Measurements from ENCODE around the gene TLL2. TPM values are rescaled to one million over a fixed set of nuclear protein-coding genes. Genes with fewer than 3 reads are reported as not detected.

TLL2 gene
- total and polyA plus RNA-seq, 2 of the 4 experiments (the other 2 are of a cell fraction) = under 0.01 to 0.05 TPM

DNA sequence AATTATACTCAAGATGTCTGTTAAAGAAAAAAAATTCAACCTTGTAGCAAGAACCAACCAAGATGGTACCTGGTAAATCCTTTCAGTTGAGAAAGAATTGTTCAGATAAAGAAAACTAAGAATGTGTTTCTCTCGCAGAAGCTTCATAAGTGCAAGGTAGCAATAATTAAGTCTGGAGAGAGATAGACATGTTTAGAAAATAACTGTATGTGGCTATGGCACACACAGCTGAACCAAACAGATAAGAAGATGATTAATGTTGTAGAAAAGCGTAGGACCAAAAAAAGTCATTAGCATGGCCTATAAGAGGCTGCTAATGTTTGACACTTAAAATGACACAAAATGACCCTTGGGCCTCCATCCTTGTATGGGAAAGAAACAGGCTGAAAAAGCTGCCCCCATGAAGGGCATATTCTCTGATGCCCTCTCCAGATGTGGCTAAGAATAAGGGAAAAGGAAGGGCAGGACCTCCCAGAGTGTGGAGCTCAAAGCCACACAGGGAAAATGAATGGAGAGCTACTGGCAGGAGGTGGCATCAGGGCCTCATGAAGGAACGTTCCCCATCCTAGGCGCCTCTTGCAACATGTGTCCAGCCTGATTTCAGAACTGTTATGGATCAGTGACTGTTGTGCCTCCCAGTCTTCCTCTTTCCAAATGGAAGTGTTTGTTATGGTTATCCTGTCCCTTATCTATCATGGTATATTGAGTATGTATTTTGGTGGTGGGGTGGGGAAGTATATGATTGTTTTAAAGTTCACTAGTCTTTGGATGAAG is 30.7 kb downstream of the TLL2 start:
- H3K23ac ChIP-seq (ENCODE audit: low read depth, low read length) = no peak overlapping the region
- no peaks in the 10 kb centered on the region for H3K36me3 ChIP-seq (ENCODE audit: control insufficient read depth, insufficient read depth, low read length)
- H3K4me3 ChIP-seq (ENCODE audit: insufficient read depth, low read depth, low read length) = no peak overlapping the region
- BruUV-seq (replicated peaks) = no TSS peak
- dilution Hi-C loops (cut with HindIII; ENCODE audit: low sequenced_read_pairs, unreplicated experiment) (no loop called here), in situ Hi-C loops (cut with MboI; ENCODE audit: low sequenced_read_pairs) (no loop called here), intact Hi-C loops (cut with micrococcal nuclease) (no loop called here)
- H3K14ac ChIP-seq (replicated peaks; ENCODE audit: low read depth, low read length) = no peak overlapping the region
- no peak overlapping the region for H4K5ac ChIP-seq (ENCODE audit: low read depth, low read length)
- DNase-seq = no peak
- no peak overlapping the region for H2AK5ac ChIP-seq (ENCODE audit: low read depth, low read length)
- no peak for ATAC-seq (ENCODE audit: low read depth)
- H3K9me3 ChIP-seq (ENCODE audit: control insufficient read depth, insufficient read depth, low read length) = no peaks in the 10 kb centered on the region
- no peak overlapping the region for H2BK120ac ChIP-seq (ENCODE audit: low read depth, low read length)
- no peak overlapping the region for H2BK20ac ChIP-seq (ENCODE audit: low read depth, low read length)
- no peak overlapping the region for H2BK5ac ChIP-seq (ENCODE audit: low read depth, low read length, poor library complexity, severe bottlenecking)
- TF ChIP-seq RCOR1 (IDR thresholded peaks at IDR 0.05; ENCODE audit: insufficient replicate concordance, low read length) = no peak
- no peak for TF ChIP-seq POLR2A (IDR thresholded peaks at IDR 0.05; ENCODE audit: low read depth, low read length)
- H2AK9ac ChIP-seq (replicated peaks; ENCODE audit: low read depth, low read length, poor library complexity) = no peak overlapping the region
- no peak overlapping the region for H3K4me2 ChIP-seq (ENCODE audit: low read depth, low read length)
- POLR2A ChIA-PET (ENCODE audit: unreplicated experiment) = no interaction called here
- H3K27me3 ChIP-seq (ENCODE audit: control insufficient read depth, insufficient read depth, low read length) = peaks cover 2% of the 10 kb centered on the region; the same call in 1 of the 2 replicates
- H3K9ac ChIP-seq (ENCODE audit: low read depth, low read length) = no peak overlapping the region
- H3K9me1 ChIP-seq (ENCODE audit: insufficient read depth, low read length) = no peaks in the 10 kb centered on the region
- no peak overlapping the region for H4K8ac ChIP-seq (ENCODE audit: low read depth in 2 of 2, low read length in 2 of 2)
- no CpG with 5 or more reads among the region's 4 CpGs for WGBS, 2 experiments (ENCODE audit: extremely low coverage in 2 of 2, insufficient read length in 1 of 2)
- no peak overlapping the region for H2BK15ac ChIP-seq (ENCODE audit: low read depth, low read length)
- no peaks in the 10 kb centered on the region for H3K79me1 ChIP-seq (ENCODE audit: low read depth in 1 of 2, low read length in 2 of 2)
- CTCF ChIA-PET = interaction anchor here (0.6 kb wide), 1 partner anchor 467 kb away, joined by 4 read pairs; no protein-coding TSS in a partner anchor
- no peak overlapping the region for H3K4ac ChIP-seq (ENCODE audit: low read depth, low read length)
- H3K18ac ChIP-seq (ENCODE audit: low read depth, low read length) = no peak overlapping the region
- no peak overlapping the region for H3K27ac ChIP-seq (ENCODE audit: insufficient read depth, low read length)
- no peaks in the 10 kb centered on the region for H3K4me1 ChIP-seq (ENCODE audit: control insufficient read depth, insufficient read depth, low read length)
- no peak overlapping the region for H3K56ac ChIP-seq (ENCODE audit: extremely low read depth, insufficient read depth, low read length)
- no peaks in the 10 kb centered on the region for H4K20me1 ChIP-seq (ENCODE audit: insufficient read depth, low read length)
- H4K91ac ChIP-seq (ENCODE audit: insufficient read depth, low read depth, low read length) = no peak overlapping the region
- no peak overlapping the region for H2AFZ ChIP-seq (replicated peaks; ENCODE audit: low read length, poor library complexity)
